ENCODE measurements around the gene MBNL2. TPM values are rescaled to one million over a fixed set of nuclear protein-coding genes. Genes with fewer than 3 reads are reported as not detected.
A peak's percentile ranks its signal among the peaks of the same experiment; 100 is the strongest.

The MBNL2 gene
- total RNA-seq, 2 donors from 2014 or later, result 28.2 to 61.8 TPM

DNA sequence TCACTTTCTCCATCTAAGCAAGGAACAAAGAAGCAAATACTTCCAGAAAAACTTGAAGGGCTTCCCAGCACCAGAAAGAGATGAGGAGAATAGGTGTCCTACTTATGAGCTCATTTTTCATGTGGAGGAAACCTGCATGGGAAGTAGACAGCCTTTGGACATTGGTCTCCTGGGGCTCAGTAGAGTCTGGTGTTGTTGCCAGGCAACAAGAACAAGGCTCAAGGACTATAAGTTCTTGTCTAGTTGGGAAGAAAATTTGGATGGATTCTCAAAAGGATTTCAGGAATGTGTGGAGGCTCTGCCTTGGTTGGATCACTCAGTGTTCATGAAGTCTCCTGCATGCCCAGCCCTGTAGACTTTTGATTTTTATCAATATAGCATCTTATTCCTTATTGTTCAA is 84.5 kb downstream of the MBNL2 start:
- Histone ChIP-seq H3K9me3 (no peaks in the 10 kb centered on the region), H3K27me3 (no peaks in the 10 kb centered on the region), H3K27ac (no peak overlapping the region), H3K4me3 (no peak overlapping the region), H3K36me3 (no peaks in the 10 kb centered on the region), H3K9ac (ENCODE audit: low read depth in 2 of 2, low read length in 2 of 2) (no peak overlapping the region), H3K4me1 (no peaks in the 10 kb centered on the region)
- TF ChIP-seq CTCF (IDR thresholded peaks at IDR 0.05), result no peak
- intact Hi-C loops (cut with DNase I), result no loop called here
- DNase-seq, result no peak

GRCh38 chr13:97307118-97307881 is 85.2 kb downstream of the MBNL2 start:
- Histone ChIP-seq H3K4me3 (no peak overlapping the region), H3K4me1 (no peaks in the 10 kb centered on the region), H3K27ac (no peak overlapping the region), H3K9ac (ENCODE audit: low read depth in 2 of 2, low read length in 2 of 2) (no peak overlapping the region), H3K9me3 (no peaks in the 10 kb centered on the region), H3K36me3 (no peaks in the 10 kb centered on the region), H3K27me3 (no peaks in the 10 kb centered on the region)
- TF ChIP-seq CTCF (IDR thresholded peaks at IDR 0.05), result no peak
- intact Hi-C loops (cut with DNase I), result no loop called here
- no peak for DNase-seq

DNA sequence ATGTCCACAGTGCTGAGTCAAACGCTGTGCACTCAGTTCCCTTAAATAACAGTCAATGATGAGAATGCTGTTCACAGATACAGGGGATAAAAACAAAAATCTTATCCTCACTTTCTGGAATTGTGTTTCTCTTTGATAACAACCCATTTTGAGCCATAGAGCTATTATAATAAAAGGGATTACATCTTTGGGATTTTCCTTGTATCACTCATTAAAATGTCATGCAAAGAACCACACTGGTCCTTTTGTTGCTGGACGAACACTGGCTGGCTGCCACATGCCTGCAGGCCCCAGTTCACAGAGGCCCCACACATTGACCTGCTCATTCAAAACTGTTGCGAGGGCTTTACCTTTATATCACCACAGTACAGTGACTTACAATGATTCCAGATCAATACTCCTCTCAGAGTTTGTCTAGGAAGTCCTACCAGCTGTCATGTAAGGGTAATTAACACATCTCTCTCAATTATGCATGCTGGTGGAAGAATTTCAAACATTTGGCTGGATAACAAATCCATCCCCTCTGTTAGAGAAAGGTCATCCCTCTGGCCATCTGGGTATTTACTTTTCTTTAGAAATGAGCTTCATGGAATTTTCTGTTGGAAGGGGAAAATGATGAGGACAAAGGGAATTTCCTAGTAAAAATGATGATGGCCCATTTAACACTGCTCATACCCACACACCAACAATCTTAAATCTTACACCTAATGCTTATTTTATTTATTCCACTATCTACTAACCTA is 85.9 kb downstream of the MBNL2 start:
- Histone ChIP-seq H3K9me3 (no peaks in the 10 kb centered on the region), H3K9ac (ENCODE audit: low read depth in 2 of 2, low read length in 2 of 2) (no peak overlapping the region), H3K36me3 (no peaks in the 10 kb centered on the region), H3K4me1 (no peaks in the 10 kb centered on the region), H3K27me3 (no peaks in the 10 kb centered on the region), H3K27ac (peak overlapping the region; percentile 4), H3K4me3 (no peak overlapping the region)
- no peak for DNase-seq
- intact Hi-C loops (cut with DNase I), result no loop called here
- no peak for TF ChIP-seq CTCF (IDR thresholded peaks at IDR 0.05)

- no peak for TF ChIP-seq CTCF (IDR thresholded peaks at IDR 0.05)
- no peak overlapping the region for H3K9ac ChIP-seq (ENCODE audit: low read depth in 2 of 2, low read length in 2 of 2)
- no peaks in the 10 kb centered on the region for H3K36me3 ChIP-seq
- no peaks in the 10 kb centered on the region for H3K4me1 ChIP-seq
- no peaks in the 10 kb centered on the region for H3K9me3 ChIP-seq
- no peaks in the 10 kb centered on the region for H3K27me3 ChIP-seq
- H3K27ac ChIP-seq, result no peak overlapping the region
- intact Hi-C loops (cut with DNase I), result no loop called here
- no peak overlapping the region for H3K4me3 ChIP-seq
- no peak for DNase-seq
Measured at GRCh38 chr13:97308735-97309429, 86.7 kb downstream of the MBNL2 start.

DNA sequence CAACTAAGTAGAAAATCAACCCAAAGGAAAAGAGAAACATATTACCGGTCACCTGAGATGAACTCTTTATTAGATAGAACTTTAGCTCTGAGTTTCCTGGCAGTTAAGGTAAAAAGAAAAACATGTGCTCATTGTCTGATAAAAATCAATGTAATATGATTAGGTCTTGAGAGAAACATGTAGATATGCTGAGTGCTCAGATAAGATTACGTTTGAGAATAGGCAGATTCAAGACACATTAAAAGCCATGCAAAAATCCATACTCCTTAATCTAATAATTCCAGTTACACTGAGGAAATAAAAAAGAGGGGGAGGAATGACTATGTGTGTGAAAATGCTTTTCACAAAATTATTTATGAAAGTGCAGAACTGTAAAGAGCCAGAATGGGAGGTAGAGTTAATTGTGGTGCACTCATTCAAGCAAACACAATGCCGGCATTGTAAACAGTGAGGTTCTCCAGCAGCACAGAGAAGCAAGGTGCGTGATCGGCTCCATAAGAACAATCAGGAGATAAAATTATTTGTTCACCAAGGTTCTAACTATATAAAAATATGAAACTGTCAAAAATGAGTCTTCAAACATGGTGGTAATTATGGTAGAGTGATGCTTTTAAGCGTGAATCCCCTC is 88.8 kb downstream of the MBNL2 start:
- no peak overlapping the region for H3K27ac ChIP-seq
- no peak for TF ChIP-seq CTCF (IDR thresholded peaks at IDR 0.05)

More for the DNA sequence above, 88.8 kb downstream of the MBNL2 start:
- Histone ChIP-seq H3K36me3 (no peaks in the 10 kb centered on the region), H3K4me3 (no peak overlapping the region), H3K4me1 (no peaks in the 10 kb centered on the region), H3K9me3 (no peaks in the 10 kb centered on the region), H3K9ac (ENCODE audit: low read depth in 2 of 2, low read length in 2 of 2) (no peak overlapping the region), H3K27me3 (no peaks in the 10 kb centered on the region)
- no peak for DNase-seq
- intact Hi-C loops (cut with DNase I), result no loop called here
